SK-N-SH (cell line): ENCODE results near the gene RAX. TPM values are rescaled to one million over a fixed set of nuclear protein-coding genes. Genes with fewer than 3 reads are reported as not detected.
A peak's percentile ranks its signal among the peaks of the same experiment; 100 is the strongest.

ENCODE experiments used
- CTCF ChIA-PET: fragments of 300-600, 350-600 bp; formaldehyde crosslinking; extraction: SDS; loops from one replicate; lab custom pipeline; 2021; lab: Yijun Ruan, JAX
- POLR2A ChIA-PET: fragments of 350-600 bp; sonication (Branson Sonifier 250); formaldehyde crosslinking; extraction: SDS; loops from one replicate; lab custom pipeline; 2020; ENCODE audit warnings: antibody characterized with exemption, inconsistent platforms; lab: Yijun Ruan, JAX
- DNase-seq: peaks from one replicate; pipeline ENCODE4 v3.0.0; 2012
- H2AFZ ChIP-seq: fragments of 200-600 bp; sonication (generic); 2 replicates; pipeline ENCODE4 v1.8.1; 2016; ENCODE audit warnings: antibody characterized with exemption, mild to moderate bottlenecking, low read depth
- H3F3A ChIP-seq: fragments of 200-600 bp; sonication (generic); replicated peaks from 2 replicates; pipeline ENCODE3; 2016; ENCODE audit warnings: antibody characterized with exemption, mild to moderate bottlenecking; ENCODE audit not compliant: insufficient read depth
- H3K27ac ChIP-seq, 2 experiments: fragments of 200-500 bp in 1 of 2; fragments of 200-600 bp in 1 of 2; sonication (Bioruptor generic) in 1 of 2; sonication (generic), shearing (Covaris generic) in 1 of 2; 2 replicates each; pipeline versions ENCODE4 v1.5.1 to v1.6.1; 2014 to 2016; ENCODE audit warnings: low read depth in 2 of 2, inconsistent platforms in 1 of 2, low read length in 1 of 2, mild to moderate bottlenecking in 1 of 2, mixed read lengths in 1 of 2
- H3K27me3 ChIP-seq: fragments of 200-600 bp; sonication (generic), shearing (Covaris generic); 2 replicates; pipeline ENCODE4 v1.6.1; 2016; ENCODE audit warnings: mixed run types; ENCODE audit not compliant: insufficient read depth
- H3K36me3 ChIP-seq, 2 experiments: fragments of 200-500 bp in 1 of 2; fragments of 200-600 bp in 1 of 2; sonication (Bioruptor generic) in 1 of 2; sonication (generic) in 1 of 2; replicated peaks in 1 of 2; 2 replicates each; pipeline versions ENCODE3 to v1.5.1; 2014 to 2016; ENCODE audit warnings: low read length in 1 of 2, mild to moderate bottlenecking in 1 of 2; ENCODE audit not compliant: insufficient read depth in 2 of 2, control insufficient read depth in 1 of 2
- H3K4me1 ChIP-seq, 2 experiments: fragments of 200-500 bp in 1 of 2; fragments of 200-600 bp in 1 of 2; sonication (Bioruptor generic) in 1 of 2; sonication (generic), shearing (Covaris generic) in 1 of 2; 2 replicates each; pipeline versions ENCODE4 v1.5.1 to v1.6.1; 2014 to 2016; ENCODE audit warnings: low read depth in 1 of 2, low read length in 1 of 2, mixed run types in 1 of 2; ENCODE audit not compliant: insufficient read depth in 2 of 2, control insufficient read depth in 1 of 2
- H3K4me2 ChIP-seq: fragments of 200-600 bp; sonication (generic), shearing (Covaris generic); 2 replicates; pipeline ENCODE4 v1.6.1; 2017; ENCODE audit warnings: mixed run types
- H3K4me3 ChIP-seq, 2 experiments: fragments of 200-500 bp in 1 of 2; fragments of 200-600 bp in 1 of 2; sonication (Bioruptor generic) in 1 of 2; sonication (generic), shearing (Covaris generic) in 1 of 2; 2 replicates each; pipeline versions ENCODE4 v1.5.1 to v1.8.1; 2014 to 2016; ENCODE audit warnings: low read depth in 2 of 2, inconsistent platforms in 1 of 2, low read length in 1 of 2, mild to moderate bottlenecking in 1 of 2, mixed read lengths in 1 of 2, moderate library complexity in 1 of 2
- H3K79me2 ChIP-seq: fragments of 200-600 bp; sonication (generic); 2 replicates; pipeline ENCODE4 v1.8.1; 2017; ENCODE audit warnings: mild to moderate bottlenecking; ENCODE audit not compliant: insufficient read depth
- H3K9ac ChIP-seq: fragments of 200-600 bp; sonication (generic); 2 replicates; pipeline ENCODE4 v1.6.1; 2017; ENCODE audit warnings: mixed run types
- H3K9me2 ChIP-seq: fragments of 200-600 bp; sonication (generic); 2 replicates; pipeline ENCODE4 v1.6.1; 2017; ENCODE audit warnings: mixed run types
- H3K9me3 ChIP-seq: fragments of 200-600 bp; sonication (generic); 2 replicates; pipeline ENCODE4 v1.6.1; 2017; ENCODE audit warnings: mixed run types, mild to moderate bottlenecking, moderate library complexity
- H4K20me1 ChIP-seq: fragments of 200-600 bp; sonication (generic); 2 replicates; pipeline ENCODE4 v1.6.1; 2017; ENCODE audit warnings: mild to moderate bottlenecking, mixed run types; ENCODE audit not compliant: insufficient read depth
- CHD2 ChIP-seq: fragments of 150-350 bp; IDR thresholded peaks from 2 replicates; pipeline ENCODE4 v1.6.1; 2018; ENCODE audit warnings: low read length; ENCODE audit not compliant: partially characterized antibody
- EP300 ChIP-seq, 2 experiments: IDR thresholded peaks; 2 replicates each; pipeline versions ENCODE4 v1.4.0 to v1.6.1; 2012; ENCODE audit warnings: borderline replicate concordance in 1 of 2, low read depth in 1 of 2, low read length in 1 of 2
- EZH2phosphoT487 ChIP-seq: fragments of 200-600 bp; sonication (generic); IDR thresholded peaks from 2 replicates; pipeline ENCODE4 v1.6.1; 2017; ENCODE audit warnings: low read depth, mixed run types, mild to moderate bottlenecking, antibody characterized with exemption, moderate library complexity, borderline replicate concordance
- FOXJ3 ChIP-seq: sonication (generic); formaldehyde crosslinking; IDR thresholded peaks from 2 replicates; pipeline ENCODE4 v1.5.1; 2020; ENCODE audit warnings: mild to moderate bottlenecking, missing genetic modification reagents
- FOXM1 ChIP-seq: IDR thresholded peaks from 2 replicates; pipeline ENCODE4 v1.4.0; 2012; ENCODE audit warnings: low read depth, mild to moderate bottlenecking
- GABPA ChIP-seq: IDR thresholded peaks from 2 replicates; pipeline ENCODE4 v1.4.0; 2012; ENCODE audit warnings: low read depth, mild to moderate bottlenecking
- GATA2 ChIP-seq: sonication (generic); formaldehyde crosslinking; IDR thresholded peaks from 2 replicates; pipeline ENCODE4 v1.5.0; 2020; ENCODE audit warnings: mild to moderate bottlenecking, missing genetic modification reagents
- JUND ChIP-seq: IDR thresholded peaks from 2 replicates; pipeline ENCODE4 v1.4.0; 2012
- MAX ChIP-seq: IDR thresholded peaks from 2 replicates; pipeline ENCODE4 v1.4.0; 2012; ENCODE audit warnings: low read depth
- MEF2A ChIP-seq: IDR thresholded peaks from 2 replicates; pipeline ENCODE4 v1.4.0; 2012; ENCODE audit warnings: low read depth, borderline replicate concordance
- NFIC ChIP-seq: IDR thresholded peaks from 2 replicates; pipeline ENCODE4 v1.4.0; 2012; ENCODE audit warnings: borderline replicate concordance
- NRF1 ChIP-seq: IDR thresholded peaks from 2 replicates; pipeline ENCODE4 v1.6.1; 2012; ENCODE audit warnings: low read depth, mild to moderate bottlenecking, low read length
- PBX3 ChIP-seq: IDR thresholded peaks from 2 replicates; pipeline ENCODE4; 2012
- POLR2AphosphoS5 ChIP-seq: IDR thresholded peaks from 2 replicates; pipeline ENCODE4 v1.6.1; 2012; ENCODE audit warnings: low read depth, low read length
- RAD21 ChIP-seq: IDR thresholded peaks from 2 replicates; pipeline ENCODE4 v1.6.1; 2012; ENCODE audit warnings: mild to moderate bottlenecking, low read length
- RCOR1 ChIP-seq: fragments of 150-350 bp; IDR thresholded peaks from 2 replicates; pipeline ENCODE4 v1.6.1; 2017; ENCODE audit warnings: antibody characterized with exemption, low read length
- RFX5 ChIP-seq: IDR thresholded peaks from 2 replicates; pipeline ENCODE4 v1.6.1; 2012; ENCODE audit warnings: mild to moderate bottlenecking, improper control_type of control experiment, low read length
- RXRA ChIP-seq: IDR thresholded peaks from 2 replicates; pipeline ENCODE4 v1.4.0; 2012; ENCODE audit warnings: low read depth, mild to moderate bottlenecking, borderline replicate concordance
- SIN3A ChIP-seq: IDR thresholded peaks from 2 replicates; pipeline ENCODE4 v1.6.1; 2012; ENCODE audit warnings: low read depth, mild to moderate bottlenecking, low read length, moderate library complexity, borderline replicate concordance
- SMC3 ChIP-seq: IDR thresholded peaks from 2 replicates; pipeline ENCODE4 v1.6.1; 2012; ENCODE audit warnings: low read depth, low read length, improper control_type of control experiment
- TAF1 ChIP-seq: IDR thresholded peaks from 2 replicates; pipeline ENCODE4 v1.6.1; 2012; ENCODE audit warnings: low read depth, mild to moderate bottlenecking, low read length, moderate library complexity, borderline replicate concordance
- TCF12 ChIP-seq: IDR thresholded peaks from 2 replicates; pipeline ENCODE4 v1.4.0; 2012
- TEAD4 ChIP-seq: IDR thresholded peaks from 2 replicates; pipeline ENCODE4 v1.4.0; 2012; ENCODE audit warnings: mild to moderate bottlenecking, borderline replicate concordance; ENCODE audit not compliant: insufficient read depth
- USF2 ChIP-seq: fragments of 150-350 bp; IDR thresholded peaks from 2 replicates; pipeline ENCODE4 v1.6.1; 2017; ENCODE audit warnings: antibody characterized with exemption, low read length, low read depth, borderline replicate concordance
- YY1 ChIP-seq: IDR thresholded peaks from 2 replicates; pipeline ENCODE4 v1.4.0; 2012; ENCODE audit warnings: low read depth, mild to moderate bottlenecking
- WGBS: methylation state at CpG from one replicate; pipeline ENCODE4 v1.1.6; 2017; ENCODE audit warnings: low lambda C conversion rate; 5-methylcytosine and 5-hydroxymethylcytosine counted together
- polyA plus RNA-seq, 3 experiments: library from polyadenylated mRNA; depleted of rRNA; stranded (reverse); fragments of >200 nt; gene quantifications; 2 replicates each; pipeline ENCODE4 v1.2.3, GENCODE V29; 2012
- TF ChIP-seq, protein P1 (sequence below): IDR thresholded peaks from 2 replicates; pipeline ENCODE4 v1.4.0; 2012; ENCODE audit warnings: low read depth, borderline replicate concordance
- TF ChIP-seq, protein P2 (sequence below): IDR thresholded peaks from 2 replicates; pipeline ENCODE4 v1.4.0; 2012; ENCODE audit warnings: low read depth, borderline replicate concordance

Gene RAX
- polyA plus RNA-seq, 1 of the 3 experiments (the other 2 are of a cell fraction): not detected

GRCh38 chr18:59249199-59249774, 24.0 kb downstream of the RAX start (continued):
- TF ChIP-seq PBX3 (no peak), GATA2 (CRISPR knock-in tag) (no peak), NRF1 (no peak), TAF1 (no peak), FOXJ3 (no peak), POLR2AphosphoS5 (no peak), JUND (no peak), GABPA (no peak), EZH2phosphoT487 (no peak), RAD21 (peak; percentile 93), RCOR1 (no peak)

DNA sequence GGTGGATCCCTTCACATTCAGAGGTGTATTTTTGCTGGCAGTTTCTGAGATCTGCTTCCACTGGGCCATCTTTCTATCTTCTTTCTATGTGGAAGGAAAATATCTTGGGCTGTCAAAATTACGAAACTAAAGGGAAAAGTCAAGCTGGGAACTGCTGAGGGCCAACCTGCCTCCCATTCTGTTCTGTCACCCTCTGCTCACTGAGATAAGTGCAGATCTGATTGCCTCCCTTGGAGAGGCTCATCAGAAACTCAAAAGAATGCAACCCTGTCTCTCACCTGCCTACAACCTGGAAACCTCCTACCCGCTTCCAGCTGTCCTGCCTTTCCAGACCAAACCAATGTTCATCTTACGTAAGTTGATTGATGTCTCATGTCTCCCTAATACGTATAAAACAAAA, 26.5 kb downstream of the RAX start:
- Histone ChIP-seq H3K36me3 (no peaks in the 10 kb centered on the region), H3K27me3 (peaks cover 17% of the 10 kb centered on the region; the same call in 1 of the 2 replicates), H3K79me2 (no peaks in the 10 kb centered on the region), H3K4me3 (no peak overlapping the region), H4K20me1 (no peaks in the 10 kb centered on the region), H3K4me1 (0 out of 4 replicates have a peak, but pooled peaks cover 0 to 4% of the 10 kb centered on the region in 2 experiments), H3K27ac (no peak overlapping the region), H3K9ac (no peak overlapping the region), H3K9me2 (no peaks in the 10 kb centered on the region), H3K4me2 (no peak overlapping the region), H3F3A (no peaks in the 10 kb centered on the region), H3K9me3 (no peaks in the 10 kb centered on the region), H2AFZ (no peak overlapping the region)
- ChIA-PET POLR2A (no interaction called here), CTCF (interaction anchor here (5.2 to 5.3 kb wide), 2 partner anchors 62 to 155 kb away, joined by 92 to 143 read pairs; no protein-coding TSS in a partner anchor)
- TF ChIP-seq CHD2 (no peak), TCF12 (no peak), SMC3 (no peak), MAX (no peak), TAF1 (no peak), RFX5 (no peak), MEF2A (no peak), RAD21 (no peak), USF2 (no peak), RXRA (no peak), TEAD4 (no peak), YY1 (no peak), SIN3A (no peak), EP300 (IDR thresholded peaks at IDR 0.05; ENCODE audit: borderline replicate concordance in 1 of 2, low read depth in 1 of 2, low read length in 1 of 2) (no peak), POLR2AphosphoS5 (no peak), FOXM1 (no peak), NFIC (no peak)
- TF ChIP-seq, protein P1, sequence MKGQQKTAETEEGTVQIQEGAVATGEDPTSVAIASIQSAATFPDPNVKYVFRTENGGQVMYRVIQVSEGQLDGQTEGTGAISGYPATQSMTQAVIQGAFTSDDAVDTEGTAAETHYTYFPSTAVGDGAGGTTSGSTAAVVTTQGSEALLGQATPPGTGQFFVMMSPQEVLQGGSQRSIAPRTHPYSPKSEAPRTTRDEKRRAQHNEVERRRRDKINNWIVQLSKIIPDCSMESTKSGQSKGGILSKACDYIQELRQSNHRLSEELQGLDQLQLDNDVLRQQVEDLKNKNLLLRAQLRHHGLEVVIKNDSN: no peak
- TF ChIP-seq, protein P2, sequence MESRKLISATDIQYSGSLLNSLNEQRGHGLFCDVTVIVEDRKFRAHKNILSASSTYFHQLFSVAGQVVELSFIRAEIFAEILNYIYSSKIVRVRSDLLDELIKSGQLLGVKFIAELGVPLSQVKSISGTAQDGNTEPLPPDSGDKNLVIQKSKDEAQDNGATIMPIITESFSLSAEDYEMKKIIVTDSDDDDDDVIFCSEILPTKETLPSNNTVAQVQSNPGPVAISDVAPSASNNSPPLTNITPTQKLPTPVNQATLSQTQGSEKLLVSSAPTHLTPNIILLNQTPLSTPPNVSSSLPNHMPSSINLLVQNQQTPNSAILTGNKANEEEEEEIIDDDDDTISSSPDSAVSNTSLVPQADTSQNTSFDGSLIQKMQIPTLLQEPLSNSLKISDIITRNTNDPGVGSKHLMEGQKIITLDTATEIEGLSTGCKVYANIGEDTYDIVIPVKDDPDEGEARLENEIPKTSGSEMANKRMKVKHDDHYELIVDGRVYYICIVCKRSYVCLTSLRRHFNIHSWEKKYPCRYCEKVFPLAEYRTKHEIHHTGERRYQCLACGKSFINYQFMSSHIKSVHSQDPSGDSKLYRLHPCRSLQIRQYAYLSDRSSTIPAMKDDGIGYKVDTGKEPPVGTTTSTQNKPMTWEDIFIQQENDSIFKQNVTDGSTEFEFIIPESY: no peak
- no peak for DNase-seq
- 50% methylated on average over 4 of the region's 4 CpGs for WGBS
